SKM-1 (cell line): ENCODE data around the gene CBARP.

ENCODE experiments used
- DNase-seq: peaks from one replicate; lab custom pipeline; 2025; ENCODE audit not compliant: unreplicated experiment; lab: John Stamatoyannopoulos, UW

The CBARP gene

GRCh38 chr19:1227304-1228054, 10.3 kb downstream of the CBARP start:
- no peak for DNase-seq

DNA sequence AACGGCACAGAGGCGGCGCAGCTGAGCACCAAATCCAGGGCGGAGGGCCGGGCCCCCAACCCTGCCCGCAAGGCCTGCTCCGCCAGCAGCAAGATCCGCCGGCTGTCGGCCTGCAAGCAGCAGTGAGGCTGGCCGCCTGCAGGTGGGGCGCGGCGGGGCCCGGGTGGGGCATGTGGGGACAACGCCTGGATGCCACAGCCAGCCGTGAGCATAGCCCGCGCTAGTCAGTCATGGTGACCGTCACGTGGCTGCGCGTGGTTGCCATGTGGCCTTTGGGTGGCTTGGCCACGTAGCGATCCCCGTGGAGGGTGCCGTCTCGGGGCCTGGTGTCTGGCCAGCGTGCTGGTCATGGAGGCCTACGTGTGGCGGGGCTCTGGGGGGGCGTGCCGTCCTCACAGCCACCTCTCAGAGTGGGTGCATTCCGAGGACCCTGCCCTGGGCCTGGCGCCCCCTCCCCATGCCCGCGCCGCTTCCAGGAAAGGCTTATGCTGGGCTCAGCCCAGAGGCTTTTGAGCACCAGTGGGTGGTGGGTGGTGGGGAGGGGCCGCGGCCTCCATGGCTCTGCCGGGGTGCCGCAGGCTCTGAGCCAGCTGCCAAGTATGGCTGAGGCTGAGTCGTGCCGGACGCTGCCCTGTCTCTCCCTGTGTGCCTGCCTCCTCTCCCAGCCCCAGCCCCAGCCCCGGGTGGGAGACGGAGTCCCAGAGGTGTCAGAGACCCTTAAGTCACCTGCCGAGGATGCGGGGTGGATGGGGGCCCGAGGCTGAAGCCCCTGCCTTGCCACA, 11.1 kb downstream of the CBARP start:
- no peak for DNase-seq

GRCh38 chr19:1226227-1226518, 11.6 kb downstream of the CBARP start:
- DNase-seq = no peak

GRCh38 chr19:1225440-1226226, 12.2 kb downstream of the CBARP start:
- DNase-seq = no peak

GRCh38 chr19:1224847-1225246, 13.0 kb downstream of the CBARP start:
- DNase-seq = no peak

- no peak for DNase-seq
Measured at GRCh38 chr19:1224047-1224825, 13.6 kb downstream of the CBARP start.

GRCh38 chr19:1223018-1223855, 14.6 kb downstream of the CBARP start:
- DNase-seq = no peak

GRCh38 chr19:1222394-1222793, 15.4 kb downstream of the CBARP start:
- no peak for DNase-seq

DNA sequence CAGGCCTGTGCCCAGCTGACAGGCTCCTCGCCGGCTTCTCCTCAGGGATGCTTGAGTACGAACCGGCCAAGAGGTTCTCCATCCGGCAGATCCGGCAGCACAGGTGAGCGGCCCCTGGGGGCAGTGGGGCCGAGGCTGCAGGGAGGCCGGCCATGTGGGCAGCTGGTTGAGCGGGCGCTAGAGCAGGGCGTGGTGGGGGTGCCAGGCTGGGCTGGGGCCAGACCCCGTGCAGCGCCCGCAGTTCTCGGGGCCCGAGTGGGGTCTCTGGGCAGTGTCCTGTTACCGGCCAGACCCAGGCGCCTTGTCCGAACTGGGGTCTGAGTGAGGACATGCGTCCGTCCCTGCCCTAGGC, 15.9 kb downstream of the CBARP start:
- DNase-seq = no peak

DNA sequence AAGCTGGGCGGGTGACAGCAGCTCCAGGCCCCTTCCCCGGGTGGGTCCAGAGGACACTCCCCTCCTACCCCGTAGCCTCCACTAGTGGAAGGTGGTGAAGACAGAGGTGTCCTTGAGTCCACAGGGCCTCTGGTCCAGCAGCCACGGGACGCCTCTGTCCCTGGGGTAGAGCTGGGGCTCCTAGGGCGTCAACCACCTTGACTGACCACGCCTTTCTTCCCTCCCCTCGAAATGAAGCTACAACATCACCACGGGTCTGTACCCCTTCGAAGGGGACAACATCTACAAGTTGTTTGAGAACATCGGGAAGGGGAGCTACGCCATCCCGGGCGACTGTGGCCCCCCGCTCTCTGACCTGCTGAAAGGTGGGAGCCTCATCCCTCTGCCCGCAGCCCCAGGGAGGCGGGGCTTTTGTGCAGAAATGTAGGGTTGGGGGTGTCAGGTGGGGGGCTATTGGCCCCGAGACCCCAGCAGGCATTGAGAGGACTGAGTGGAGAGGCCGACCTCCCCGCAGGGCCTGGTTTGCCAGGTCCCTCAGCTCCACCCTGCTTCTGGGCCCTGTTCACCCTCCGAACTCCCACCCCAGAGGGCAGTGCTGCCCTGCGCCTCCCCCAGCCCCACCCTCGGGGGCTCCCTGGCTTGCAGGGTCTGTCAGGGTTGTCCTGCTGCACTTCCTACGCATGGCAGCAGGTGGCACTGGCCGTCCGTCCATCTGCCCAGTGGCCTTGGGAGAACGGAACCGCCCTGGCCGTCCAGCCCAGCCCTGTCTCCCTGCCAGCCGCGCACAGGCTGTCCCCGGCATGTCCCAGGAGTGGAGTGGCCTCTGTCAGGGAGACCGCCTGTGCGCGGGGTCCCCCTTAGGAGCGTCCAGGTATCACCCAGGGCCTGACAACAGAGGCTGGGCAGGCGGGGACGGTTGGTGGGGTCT, 16.6 kb downstream of the CBARP start:
- DNase-seq = no peak

DNA sequence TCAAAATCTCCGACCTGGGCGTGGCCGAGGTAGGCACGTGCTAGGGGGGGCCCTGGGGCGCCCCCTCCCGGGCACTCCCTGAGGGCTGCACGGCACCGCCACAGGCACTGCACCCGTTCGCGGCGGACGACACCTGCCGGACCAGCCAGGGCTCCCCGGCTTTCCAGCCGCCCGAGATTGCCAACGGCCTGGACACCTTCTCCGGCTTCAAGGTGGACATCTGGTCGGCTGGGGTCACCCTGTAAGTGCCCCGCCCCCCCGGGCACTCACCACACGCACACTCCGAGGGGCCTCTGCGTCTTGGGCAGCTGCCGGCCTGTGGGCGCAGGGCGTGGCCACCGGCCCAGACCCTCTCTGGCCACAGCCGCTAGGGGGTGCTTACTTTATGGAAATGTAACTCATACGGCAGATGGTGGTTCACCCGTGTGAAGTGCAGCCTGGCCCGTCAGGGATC, 17.3 kb downstream of the CBARP start:
- DNase-seq = no peak

GRCh38 chr19:1219786-1220476, 17.9 kb downstream of the CBARP start:
- no peak for DNase-seq

GRCh38 chr19:1218751-1219567, 18.8 kb downstream of the CBARP start:
- no peak for DNase-seq

- DNase-seq = no peak
Measured at GRCh38 chr19:1217366-1217765, 20.4 kb downstream of the CBARP start.

DNA sequence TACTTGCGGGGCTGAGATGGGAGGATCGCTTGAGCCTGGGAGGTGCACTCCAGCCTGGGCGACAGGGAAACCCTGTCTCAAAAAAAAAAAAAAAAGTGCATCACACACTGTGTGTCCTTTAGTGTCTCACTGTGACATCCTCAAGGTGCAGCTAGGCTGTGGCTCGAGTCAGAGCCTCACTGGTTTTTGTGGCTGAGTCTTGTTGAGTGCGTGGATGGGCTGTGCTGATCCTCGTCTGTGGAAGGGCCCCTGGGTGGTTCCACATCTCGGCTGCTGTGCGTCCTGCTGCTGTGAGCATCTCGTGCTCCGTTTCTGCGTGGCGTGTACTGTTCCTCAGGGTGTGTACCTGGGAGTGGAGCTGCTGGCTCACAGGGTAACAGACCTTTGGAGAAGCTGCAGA, 21.0 kb downstream of the CBARP start:
- no peak for DNase-seq

GRCh38 chr19:1214862-1215731, 22.7 kb downstream of the CBARP start:
- no peak for DNase-seq
